MM.1S (cell line): ENCODE data around the gene AGAP1.

ENCODE experiments used
- EZH2 ChIP-seq: fragments of 300-600 bp; sonication (generic); optimal IDR thresholded peaks from 2 replicates; pipeline ENCODE3; 2017; ENCODE audit warnings: low read depth, mild to moderate bottlenecking, antibody characterized with exemption, low read length, mixed read lengths
- EZH2phosphoT487 ChIP-seq: fragments of 300-600 bp; sonication (generic); IDR thresholded peaks from 2 replicates; pipeline ENCODE4 v1.6.1; 2018; ENCODE audit warnings: antibody characterized with exemption, low read length
- TF ChIP-seq, protein P1 (sequence below): fragments of 300-600 bp; sonication (generic); IDR thresholded peaks from 2 replicates; pipeline ENCODE4 v1.5.1; 2016; ENCODE audit warnings: antibody characterized with exemption, low read length, mixed read lengths

DNA sequence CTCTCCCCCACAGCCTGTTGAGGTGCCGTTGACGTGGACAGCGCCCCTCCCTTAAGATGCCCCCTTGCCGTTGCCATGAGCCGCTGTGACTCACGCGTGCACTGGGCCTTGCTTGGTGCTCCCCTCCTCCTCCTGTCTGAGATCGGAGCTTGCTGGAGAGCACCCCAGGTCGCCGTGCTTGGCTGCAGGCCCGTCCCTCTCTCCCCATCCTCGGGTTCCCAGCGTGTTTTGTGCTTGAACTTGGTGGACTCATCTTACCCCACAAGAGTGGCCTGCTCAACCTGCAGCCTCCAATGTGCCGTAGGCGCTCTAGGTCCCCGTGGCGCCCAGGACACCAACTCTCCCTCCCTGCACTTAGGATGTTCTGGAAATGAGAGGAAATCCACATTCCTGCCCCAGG lies 634.5 kb downstream of the AGAP1 start:
- TF ChIP-seq, protein P1, sequence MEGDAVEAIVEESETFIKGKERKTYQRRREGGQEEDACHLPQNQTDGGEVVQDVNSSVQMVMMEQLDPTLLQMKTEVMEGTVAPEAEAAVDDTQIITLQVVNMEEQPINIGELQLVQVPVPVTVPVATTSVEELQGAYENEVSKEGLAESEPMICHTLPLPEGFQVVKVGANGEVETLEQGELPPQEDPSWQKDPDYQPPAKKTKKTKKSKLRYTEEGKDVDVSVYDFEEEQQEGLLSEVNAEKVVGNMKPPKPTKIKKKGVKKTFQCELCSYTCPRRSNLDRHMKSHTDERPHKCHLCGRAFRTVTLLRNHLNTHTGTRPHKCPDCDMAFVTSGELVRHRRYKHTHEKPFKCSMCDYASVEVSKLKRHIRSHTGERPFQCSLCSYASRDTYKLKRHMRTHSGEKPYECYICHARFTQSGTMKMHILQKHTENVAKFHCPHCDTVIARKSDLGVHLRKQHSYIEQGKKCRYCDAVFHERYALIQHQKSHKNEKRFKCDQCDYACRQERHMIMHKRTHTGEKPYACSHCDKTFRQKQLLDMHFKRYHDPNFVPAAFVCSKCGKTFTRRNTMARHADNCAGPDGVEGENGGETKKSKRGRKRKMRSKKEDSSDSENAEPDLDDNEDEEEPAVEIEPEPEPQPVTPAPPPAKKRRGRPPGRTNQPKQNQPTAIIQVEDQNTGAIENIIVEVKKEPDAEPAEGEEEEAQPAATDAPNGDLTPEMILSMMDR, result no peak
- TF ChIP-seq EZH2phosphoT487, result no peak
- no peak for TF ChIP-seq EZH2
